C4-2B (cell line): ENCODE data around the gene TOMM20.

Experiments
- ZFX ChIP-seq: fragments of 450-650 bp; IDR thresholded peaks from 2 replicates; pipeline ENCODE4 v1.6.1; 2017
- TF ChIP-seq, protein P1 (sequence below): fragments of 450-650 bp; conservative IDR thresholded peaks from 2 replicates; pipeline ENCODE4 v1.5.1; 2017; ENCODE audit warnings: mild to moderate bottlenecking

DNA sequence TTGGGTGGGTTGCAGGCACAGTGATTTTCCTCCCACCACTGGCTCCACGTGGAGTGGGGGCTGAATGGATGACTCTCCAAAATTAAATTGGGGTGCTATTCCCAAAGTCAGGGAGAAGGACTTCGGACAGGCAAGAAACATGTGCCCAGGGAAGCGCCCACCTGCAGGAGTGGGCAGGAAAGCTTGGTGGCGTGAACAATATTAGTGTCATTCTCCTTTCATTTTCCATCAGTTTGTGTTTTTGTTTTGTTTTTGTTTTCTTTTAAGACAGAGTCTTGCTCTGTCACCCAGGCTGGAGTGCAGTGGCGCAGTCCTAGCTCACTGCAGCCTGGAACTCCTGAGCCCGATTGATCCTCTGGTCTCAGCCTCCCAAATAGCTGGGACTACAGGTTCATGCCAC lies 30.1 kb downstream of the TOMM20 start:
- TF ChIP-seq, protein P1, sequence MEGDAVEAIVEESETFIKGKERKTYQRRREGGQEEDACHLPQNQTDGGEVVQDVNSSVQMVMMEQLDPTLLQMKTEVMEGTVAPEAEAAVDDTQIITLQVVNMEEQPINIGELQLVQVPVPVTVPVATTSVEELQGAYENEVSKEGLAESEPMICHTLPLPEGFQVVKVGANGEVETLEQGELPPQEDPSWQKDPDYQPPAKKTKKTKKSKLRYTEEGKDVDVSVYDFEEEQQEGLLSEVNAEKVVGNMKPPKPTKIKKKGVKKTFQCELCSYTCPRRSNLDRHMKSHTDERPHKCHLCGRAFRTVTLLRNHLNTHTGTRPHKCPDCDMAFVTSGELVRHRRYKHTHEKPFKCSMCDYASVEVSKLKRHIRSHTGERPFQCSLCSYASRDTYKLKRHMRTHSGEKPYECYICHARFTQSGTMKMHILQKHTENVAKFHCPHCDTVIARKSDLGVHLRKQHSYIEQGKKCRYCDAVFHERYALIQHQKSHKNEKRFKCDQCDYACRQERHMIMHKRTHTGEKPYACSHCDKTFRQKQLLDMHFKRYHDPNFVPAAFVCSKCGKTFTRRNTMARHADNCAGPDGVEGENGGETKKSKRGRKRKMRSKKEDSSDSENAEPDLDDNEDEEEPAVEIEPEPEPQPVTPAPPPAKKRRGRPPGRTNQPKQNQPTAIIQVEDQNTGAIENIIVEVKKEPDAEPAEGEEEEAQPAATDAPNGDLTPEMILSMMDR, result no peak
- no peak for TF ChIP-seq ZFX
